CD4-positive, alpha-beta T cell treated with Interleukin-21 for 1 hour (primary cell): Measurements from ENCODE around the gene OR51B2.
"Not testable (repeated sequence)": the region's sequence is repeated elsewhere in the genome, so short reads cannot be mapped to it uniquely, and the experiment has no call there.

Experiments used
- DNase-seq: peaks from one replicate; pipeline ENCODE4 v3.0.0-alpha.2; 2020

Gene OR51B2

DNA sequence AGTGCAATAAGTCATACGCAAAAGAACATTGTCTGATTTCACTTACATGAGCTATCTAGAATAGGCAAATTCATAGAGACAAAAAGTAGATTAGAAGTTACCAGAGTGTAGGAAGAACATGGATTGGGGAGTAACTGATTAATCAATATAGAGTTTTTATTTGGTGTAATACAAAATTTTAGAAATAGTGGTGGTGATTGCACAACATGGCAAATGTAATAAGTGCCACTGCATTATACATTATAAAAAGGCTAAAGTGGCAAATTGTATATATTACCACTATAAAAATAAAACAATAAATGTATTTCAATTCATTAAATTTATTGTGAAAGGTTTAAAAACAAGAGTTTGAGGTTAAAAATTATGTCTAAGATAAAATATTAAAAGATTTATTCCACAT is 13.7 kb downstream of the OR51B2 start:
- no peak for DNase-seq

DNA sequence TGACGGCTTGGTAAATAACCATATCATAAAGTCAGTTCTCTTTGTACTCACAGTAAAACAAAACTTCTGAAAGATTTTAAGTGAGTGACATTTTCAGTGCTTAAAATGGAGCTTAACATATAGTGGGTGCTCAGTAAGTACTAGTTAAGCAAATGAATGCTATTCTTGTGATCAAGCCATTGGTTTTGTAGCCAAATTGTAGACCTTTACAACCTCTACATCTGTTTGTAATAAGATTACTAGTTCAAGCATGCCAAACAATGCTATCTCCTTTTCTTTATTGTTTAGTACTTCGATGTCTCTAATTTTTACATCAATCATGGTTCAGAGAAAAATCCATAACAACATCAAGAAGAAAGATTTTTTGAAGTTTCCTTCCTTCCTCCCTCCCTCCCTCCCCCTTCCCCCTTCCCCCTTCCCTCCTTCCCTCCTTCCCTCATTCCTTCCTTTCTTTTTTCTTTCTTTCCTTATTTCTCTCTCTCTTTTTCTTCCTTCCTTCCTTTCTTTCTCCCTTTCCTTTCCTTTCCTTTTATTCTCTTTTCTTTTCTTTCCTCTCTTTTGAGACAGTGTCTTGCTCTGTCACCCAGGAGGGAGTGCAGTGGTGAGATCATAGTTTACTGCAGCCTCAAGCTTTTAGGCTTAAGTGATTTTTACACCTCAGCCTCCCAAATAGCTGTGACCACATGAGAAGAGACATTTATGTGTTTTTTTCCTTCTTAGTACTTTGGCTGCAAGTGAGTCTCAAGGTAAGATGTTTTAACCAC is 16.7 kb downstream of the OR51B2 start:
- no peak for DNase-seq

DNA sequence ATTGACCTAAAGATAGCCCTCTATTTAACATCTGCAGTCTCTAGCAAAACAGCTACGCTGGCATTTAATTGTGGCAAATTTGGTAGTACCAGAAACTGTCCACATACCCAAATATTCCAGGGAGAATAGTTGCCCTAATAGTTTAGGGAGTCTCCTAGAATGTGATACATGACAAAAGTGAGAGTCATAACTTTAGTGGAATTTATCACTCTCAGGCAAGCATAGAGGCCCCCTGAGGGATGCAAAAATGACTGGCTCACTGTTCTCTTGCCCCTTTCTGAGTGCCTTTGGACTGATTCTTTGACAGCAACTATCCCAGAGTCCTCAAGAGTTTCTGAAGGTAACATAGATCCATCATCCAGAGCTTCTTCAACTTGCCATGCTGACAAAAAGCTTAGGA is 20.1 kb downstream of the OR51B2 start:
- no peak for DNase-seq

DNA sequence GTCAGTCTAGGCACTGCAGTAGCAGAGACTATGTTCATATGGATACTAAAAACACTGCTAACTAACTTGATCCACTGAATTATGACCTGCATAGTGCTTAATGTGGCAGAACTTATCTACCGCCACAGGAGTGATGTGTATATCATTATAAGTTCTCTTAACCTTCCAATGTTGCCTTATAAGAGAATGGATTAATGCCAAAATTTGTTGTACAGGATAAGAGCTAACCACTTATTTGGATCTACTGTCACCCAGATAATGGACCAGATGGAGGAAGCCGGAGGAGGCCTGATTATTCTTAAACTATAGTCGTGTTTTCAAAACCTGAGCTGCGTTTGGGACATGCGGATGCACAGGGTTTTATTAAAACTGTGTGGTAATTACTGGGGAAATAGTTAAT is 20.5 kb downstream of the OR51B2 start:
- DNase-seq = no peak

DNA sequence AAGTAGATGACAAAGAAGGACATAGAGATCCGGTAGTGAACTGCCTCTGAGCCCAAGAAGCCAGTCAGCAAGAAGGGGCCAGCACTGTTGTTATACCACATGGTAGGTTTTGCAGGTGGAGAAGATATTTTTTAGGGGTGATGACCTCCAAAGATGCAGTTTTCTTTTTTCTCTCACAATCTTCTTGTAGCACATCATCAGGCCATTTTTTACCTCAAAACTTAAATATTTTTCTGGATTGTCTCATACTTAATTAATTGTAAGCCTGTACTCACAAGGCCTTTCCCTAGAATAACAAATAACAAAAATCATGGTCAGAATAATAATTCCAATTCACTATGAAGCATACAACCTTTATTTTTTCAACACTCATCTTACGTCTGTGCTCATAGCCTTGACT is 22.3 kb downstream of the OR51B2 start, which contains the start of gene OR51B4:
Gene OR51B4 (minus strand): TSS at position 101 of the 400 bp plus-strand sequence. CDS start 0 bp downstream, at position 101.
- no peak for DNase-seq

DNA sequence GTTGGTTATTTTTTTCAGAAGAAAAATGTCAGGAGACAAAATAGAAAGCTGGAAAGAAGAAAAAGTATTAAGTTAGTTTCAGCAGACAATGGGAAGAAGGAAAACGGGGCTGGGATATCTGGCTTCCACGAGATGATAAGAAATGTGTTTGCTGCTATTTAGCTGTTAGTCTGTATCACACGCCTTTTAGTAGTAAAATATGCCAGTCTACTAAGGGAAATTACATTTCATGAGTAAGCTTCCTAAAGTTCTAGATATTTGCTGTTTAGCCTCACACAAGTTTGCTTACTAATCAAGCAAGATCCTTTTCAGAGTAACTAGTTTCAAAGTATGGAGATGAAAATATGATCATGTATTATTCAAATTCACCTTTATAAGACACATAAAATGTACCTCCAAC is 23.8 kb downstream of the OR51B2 start:
- DNase-seq = no peak

DNA sequence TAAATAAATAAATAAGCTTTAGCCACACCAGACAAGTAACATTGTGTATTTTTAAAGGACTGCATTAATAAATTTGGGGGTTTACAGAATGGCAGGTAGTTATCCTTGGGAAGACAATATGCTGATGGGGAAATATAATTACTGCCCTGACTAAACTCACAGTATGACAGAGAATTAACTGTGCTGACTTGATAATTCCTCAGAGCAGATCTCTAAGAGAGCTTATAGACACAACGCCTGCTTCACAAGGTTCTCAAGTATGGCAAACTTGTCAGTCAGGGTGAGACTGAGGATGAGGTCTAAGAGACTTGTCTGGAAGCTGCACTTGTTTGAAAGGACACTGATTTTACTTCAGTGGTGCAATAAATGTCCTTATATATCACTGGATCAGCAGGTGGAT is 25.6 kb downstream of the OR51B2 start:
- DNase-seq = no peak

DNA sequence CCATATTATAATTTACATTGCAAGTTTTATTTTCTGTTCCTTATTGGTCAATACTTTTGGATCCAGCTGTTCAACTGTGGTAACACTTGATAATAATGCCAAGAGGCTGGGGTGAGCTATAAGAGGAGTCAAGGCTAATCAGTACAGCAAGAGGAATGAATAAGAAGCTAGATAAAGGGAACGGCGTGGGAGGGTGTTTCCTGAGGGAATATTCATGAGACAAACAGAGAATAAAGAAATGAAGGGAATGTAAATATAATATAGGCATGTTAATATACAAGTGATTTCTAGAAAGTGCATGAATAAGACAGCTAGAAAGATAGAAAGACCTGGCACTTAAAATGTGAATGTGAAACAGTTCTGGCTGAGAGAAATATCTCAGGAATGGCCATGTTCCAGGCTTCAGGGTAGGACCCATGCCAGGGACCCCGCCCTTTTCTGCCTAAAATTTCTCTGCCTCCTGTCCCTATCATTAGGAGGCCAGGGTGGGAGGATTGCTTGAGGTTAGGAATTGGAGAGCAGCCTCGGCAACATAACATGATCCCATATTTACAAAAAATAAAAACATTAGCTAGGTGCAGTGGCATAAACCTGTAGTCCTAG is 26.3 kb downstream of the OR51B2 start:
- DNase-seq = no peak

DNA sequence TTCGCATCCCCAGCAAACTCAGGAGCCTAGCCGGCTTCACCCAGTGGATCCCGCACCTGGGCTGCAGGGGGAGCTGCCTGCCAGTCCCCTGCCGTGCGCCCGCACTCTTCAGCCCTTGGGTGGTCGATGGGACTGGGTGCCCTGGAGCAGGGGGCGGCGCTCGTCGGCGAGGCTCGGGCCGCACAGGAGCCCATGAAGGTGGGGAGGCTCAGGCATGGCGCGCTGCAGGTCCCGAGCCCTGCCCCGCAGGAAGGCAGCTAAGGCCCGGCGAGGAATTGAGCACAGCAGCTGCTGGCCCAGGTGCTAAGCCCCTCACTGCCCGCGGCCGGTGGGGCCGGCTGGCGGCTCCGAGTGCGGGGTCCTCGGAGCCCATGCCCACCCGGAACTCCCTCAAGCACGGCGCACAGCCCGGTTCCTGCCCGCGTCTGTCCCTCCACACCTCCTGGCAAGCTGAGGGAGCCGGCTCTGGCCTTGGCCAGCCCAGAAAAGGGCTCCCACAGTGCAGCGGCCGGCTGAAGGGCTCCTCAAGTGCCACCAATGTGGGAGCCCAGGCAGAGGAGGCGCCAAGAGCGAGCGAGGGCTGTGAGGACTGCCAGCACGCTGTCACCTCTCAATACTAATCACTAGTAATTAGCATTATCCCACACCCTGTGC is 29.6 kb downstream of the OR51B2 start:
- not testable (repeated sequence) for DNase-seq

DNA sequence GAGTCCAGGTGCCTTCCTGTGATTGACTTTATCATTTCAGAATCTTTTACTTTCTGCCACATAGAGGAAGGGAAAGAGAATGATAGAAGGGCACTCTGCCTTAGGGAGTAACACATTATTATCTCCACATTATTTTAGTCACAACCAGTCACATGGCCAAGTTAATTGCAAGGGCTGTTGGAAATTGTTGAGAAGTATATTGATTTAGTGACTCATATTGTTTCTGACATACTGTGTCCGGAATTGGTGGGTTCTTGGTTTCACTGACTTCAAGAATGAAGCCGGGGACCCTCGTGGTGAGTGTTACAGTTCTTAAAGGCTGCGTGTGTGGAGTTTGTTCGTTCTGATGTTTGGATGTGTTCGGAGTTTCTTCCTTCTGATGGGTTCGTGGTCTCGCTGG is 31.1 kb downstream of the OR51B2 start:
- DNase-seq = no peak

DNA sequence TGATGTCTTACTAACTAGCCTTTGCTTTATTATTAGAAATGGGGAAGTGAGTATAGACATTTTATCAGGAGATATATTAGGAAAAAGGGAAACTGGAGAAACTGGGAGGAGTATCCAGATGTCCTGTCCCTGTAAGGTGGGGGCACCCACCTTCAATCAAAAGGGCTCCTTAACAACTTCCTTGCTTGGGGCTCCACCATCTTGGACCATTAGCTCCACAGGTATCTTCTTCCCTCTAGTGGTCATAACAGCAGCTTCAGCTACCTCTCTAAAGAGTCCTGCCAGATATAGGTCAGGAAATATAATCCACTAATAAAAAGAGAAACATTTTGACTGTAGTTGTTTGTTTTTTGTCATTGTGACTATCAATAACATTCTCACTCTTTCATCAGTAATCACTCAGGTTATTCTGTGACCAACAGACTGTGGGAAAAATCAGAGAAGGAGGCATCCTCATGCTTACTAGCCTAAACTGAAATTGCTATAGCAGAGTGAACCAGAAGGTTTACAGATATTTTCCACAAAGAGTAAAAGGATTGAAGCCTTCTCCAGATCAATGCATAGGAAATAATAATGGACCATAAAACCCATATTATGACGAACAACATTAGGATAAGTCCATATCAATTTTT is 32.8 kb downstream of the OR51B2 start:
- DNase-seq = no peak

DNA sequence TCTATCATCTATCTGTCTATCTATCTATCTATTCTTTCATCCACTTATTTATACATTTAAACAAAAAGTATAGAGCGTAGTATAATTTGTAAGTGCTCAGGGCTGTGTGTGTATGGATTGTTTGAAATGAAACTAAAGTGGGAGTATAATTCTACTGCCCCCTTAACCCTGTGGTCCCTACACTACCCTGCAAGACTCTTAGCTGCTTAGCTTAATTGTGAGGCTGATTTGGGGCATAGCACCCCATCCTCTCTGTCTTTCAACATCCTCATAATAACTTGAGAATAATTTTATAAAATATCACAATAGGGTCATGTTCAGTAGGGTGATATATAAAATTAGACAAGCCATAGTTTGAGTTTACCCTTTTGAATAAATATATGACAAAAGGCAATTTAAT is 34.0 kb downstream of the OR51B2 start:
- no peak for DNase-seq

DNA sequence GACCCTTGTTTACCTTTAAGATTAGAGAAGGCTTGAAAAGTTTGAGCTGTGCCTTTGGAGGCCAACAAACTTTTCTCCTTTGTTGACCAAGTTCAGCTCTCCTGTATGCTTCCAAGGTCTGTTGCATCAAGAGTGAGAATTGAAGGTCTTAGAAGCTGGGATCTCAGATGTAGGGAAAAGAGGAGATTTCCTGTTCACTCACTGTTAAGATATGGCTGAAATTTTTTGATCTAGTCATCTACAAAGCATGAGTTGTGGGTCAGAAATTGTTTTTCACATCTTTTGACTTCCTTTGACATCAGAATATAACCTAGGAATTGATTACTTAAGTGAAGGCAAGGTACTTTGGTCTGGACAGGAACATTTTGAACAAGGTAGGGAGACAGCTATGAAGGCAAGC is 34.4 kb downstream of the OR51B2 start:
- DNase-seq = no peak

DNA sequence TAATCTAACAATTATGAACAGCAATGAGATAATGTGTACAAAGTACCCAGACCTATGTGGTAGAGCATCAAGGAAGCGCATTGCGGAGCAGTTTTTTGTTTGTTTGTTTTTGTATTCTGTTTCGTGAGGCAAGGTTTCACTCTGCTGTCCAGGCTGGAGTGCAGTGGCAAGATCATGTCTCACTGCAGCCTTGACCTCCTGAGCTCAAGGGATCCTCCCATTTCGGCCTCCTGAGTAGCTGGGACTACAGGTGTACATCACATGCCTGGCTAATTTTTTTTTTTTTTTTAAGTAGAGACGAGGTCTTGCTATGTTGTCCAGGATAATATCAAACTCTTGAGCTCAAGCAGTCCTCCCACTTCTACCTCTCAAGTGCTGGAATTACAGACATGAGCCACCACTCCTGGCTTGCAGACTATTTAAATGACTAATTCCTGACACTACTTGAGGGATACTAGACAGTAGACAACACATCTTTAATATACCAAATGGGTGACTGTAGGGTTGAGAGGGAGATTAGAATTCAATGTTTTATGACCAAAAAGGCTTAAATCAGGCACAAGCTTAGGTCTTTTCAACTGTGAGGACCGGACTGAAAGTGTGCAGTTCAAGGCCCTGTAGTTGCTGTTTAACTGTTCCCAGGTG is 35.1 kb downstream of the OR51B2 start:
- no peak for DNase-seq

DNA sequence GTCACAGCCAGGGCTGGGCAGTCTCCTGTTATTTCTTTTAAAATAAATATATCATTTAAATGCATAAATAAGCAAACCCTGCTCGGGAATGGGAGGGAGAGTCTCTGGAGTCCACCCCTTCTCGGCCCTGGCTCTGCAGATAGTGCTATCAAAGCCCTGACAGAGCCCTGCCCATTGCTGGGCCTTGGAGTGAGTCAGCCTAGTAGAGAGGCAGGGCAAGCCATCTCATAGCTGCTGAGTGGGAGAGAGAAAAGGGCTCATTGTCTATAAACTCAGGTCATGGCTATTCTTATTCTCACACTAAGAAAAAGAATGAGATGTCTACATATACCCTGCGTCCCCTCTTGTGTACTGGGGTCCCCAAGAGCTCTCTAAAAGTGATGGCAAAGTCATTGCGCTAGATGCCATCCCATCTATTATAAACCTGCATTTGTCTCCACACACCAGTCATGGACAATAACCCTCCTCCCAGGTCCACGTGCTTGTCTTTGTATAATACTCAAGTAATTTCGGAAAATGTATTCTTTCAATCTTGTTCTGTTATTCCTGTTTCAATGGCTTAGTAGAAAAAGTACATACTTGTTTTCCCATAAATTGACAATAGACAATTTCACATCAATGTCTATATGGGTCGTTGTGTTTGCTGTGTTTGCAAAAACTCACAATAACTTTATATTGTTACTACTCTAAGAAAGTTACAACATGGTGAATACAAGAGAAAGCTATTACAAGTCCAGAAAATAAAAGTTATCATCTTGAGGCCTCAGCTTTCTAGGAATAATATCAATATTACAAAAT is 35.8 kb downstream of the OR51B2 start:
- DNase-seq = no peak

DNA sequence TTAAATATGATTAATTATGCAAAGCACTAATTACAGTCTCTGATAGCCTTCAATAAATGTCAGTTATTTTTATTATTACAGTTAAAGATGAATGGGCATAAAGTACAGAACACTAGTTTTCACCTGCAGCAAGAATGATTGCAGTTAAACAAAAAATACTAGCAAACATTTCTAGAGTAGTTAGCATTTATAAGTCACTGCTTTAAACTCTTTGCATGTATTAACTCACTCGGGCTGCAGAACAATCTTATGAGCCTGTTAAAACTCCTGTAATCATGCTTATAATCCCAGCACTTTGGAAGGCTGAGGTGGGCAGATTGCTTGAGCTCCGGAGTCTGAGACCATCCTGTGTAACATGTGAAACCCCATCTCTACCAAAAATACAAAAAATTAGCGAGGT is 37.2 kb downstream of the OR51B2 start:
- no peak for DNase-seq

DNA sequence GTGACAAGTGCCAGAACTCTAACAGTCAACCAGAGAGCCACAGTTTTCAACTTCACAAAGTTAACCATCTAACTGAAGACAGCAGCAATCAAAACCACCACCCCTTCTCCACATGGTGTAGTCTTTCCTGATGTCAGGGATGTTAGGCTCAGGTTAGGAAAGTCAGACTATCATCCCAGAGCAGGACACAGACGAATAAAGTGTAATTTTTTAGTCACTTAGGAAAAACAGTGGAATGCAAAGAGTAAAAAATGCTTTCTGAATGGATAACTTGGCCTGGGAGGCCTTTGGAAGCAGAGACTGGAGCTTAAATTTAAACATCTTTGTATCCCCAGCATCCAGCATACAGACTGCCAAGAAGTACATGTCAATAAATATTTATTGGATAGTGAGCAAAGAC is 37.7 kb downstream of the OR51B2 start:
- DNase-seq = no peak

DNA sequence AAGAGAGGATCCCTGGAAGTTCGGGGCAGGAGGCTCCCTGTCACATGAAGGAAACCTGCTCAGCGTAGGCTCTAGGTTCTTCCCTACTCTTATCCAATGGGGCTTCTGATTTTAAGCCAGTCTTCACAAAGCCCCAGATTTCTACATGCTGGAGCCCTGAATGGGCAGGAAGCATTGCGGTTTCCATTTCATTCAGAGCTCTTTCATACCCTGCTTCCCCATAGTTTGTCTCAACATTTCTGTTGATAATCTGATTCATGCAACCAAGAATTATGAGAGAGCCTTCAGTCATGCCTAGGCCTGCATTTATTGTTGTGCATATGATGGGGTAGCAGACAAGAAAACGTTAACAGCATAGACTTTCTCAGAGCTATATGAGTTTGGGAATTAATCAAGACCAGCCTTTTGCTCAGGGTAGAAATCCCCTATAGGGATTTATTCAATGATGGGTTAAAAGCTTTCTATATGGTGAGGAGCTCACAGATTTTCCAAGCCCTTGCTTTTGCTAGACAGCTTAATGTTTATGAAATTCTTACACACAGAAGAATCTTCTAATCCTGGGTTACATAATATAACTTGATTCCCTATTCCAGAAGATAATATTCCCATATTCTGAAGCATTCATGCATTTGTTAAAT is 38.3 kb downstream of the OR51B2 start:
- no peak for DNase-seq

DNA sequence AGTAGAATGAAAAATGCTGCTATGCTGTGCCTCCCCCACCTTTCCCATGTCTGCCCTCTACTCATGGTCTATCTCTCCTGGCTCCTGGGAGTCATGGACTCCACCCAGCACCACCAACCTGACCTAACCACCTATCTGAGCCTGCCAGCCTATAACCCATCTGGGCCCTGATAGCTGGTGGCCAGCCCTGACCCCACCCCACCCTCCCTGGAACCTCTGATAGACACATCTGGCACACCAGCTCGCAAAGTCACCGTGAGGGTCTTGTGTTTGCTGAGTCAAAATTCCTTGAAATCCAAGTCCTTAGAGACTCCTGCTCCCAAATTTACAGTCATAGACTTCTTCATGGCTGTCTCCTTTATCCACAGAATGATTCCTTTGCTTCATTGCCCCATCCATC is 39.5 kb downstream of the OR51B2 start:
- no peak for DNase-seq

DNA sequence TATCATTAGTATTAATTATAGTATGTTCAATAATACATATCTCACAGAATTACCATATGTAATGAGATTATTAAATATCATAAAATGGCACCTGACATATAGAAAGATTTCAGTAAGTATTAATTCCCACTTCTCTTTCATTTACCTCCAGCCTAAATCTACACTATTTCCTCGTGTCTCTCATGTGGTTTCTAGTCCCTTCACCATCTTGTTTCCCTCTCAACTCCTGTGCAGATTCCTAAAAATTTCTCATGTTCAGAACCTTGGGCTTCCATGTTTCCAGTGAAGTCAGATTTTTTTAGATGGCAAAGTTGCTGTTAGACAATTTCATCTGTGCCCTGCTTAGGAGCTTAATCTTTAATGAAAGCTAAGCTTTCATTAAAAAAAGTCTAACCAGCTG is 40.2 kb downstream of the OR51B2 start:
- no peak for DNase-seq

DNA sequence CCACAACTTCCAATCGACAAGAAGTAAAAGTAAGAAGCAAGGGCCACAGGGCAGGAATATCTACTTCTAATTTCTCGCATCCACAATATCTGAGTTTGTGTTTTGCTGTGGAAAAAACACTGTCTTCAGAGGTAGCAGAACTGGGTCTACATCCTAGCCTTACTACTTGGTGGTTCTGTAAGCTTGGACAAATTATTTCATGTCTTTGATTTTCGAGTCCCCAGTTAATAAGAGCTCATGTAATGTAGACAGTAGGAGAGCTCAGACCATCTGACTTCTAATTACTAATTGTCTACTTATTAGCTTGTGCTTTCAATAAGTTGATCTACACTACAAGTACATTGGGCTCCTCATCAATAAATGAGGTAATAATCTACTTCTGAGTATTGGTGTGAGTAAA is 41.0 kb downstream of the OR51B2 start:
- no peak for DNase-seq

DNA sequence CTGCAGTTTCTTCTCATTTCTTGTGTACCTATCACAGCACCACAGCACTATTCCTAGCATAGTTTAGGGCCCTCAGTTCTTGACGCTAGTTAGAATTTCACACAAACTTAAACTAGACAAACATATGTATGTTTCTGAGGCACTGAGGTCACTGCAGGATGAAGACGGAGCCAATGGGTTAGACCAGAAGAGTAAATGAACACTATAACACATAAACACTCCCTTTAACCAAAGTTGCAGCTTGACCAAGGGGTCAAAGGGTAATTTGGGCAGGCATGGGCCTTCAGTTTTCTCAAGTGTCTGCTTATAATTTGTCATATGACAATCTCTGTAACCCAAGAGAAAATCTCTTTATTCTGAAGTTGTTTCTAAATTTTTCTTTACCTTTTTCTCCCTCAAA is 41.5 kb downstream of the OR51B2 start:
- DNase-seq = no peak
